IMR-90 (cell line): ENCODE data around the gene NFKBIE. TPM values are rescaled to one million over a fixed set of nuclear protein-coding genes. Genes with fewer than 3 reads are reported as not detected.

Source experiments
- ATAC-seq: fragments of 200-7000 bp; cut with Tn5 transposase; 2 replicates; pipeline ENCODE4 v1.9.1; 2020; ENCODE audit warnings: low read depth, mild to moderate bottlenecking, moderate library complexity
- BruUV-seq: library from RNA; stranded (reverse); fragments of 400-500 nt; replicated peaks from 2 replicates; lab custom pipeline; 2021; lab: Mats Ljungman, UMichigan
- CTCF ChIA-PET: fragments of 300-600 bp; formaldehyde crosslinking; extraction: SDS; loops from one replicate; lab custom pipeline; 2021; ENCODE audit warnings: antibody characterized with exemption; lab: Yijun Ruan, JAX
- POLR2A ChIA-PET: fragments of 300-600 bp; sonication (Branson Sonifier 250); formaldehyde crosslinking; loops from one replicate; lab custom pipeline; 2022; ENCODE audit warnings: antibody characterized with exemption; ENCODE audit not compliant: unreplicated experiment; lab: Charles Lee
- DNase-seq: peaks from one replicate; pipeline ENCODE4 v3.0.0; 2013
- H2AFZ ChIP-seq: replicated peaks from 2 replicates; pipeline ENCODE3; 2013; ENCODE audit warnings: low read length, mild to moderate bottlenecking; ENCODE audit not compliant: poor library complexity
- H2AK5ac ChIP-seq: 2 replicates; pipeline ENCODE4 v1.6.1; 2013; ENCODE audit warnings: low read depth, low read length, inconsistent platforms
- H2AK9ac ChIP-seq: replicated peaks from 2 replicates; pipeline ENCODE3; 2013; ENCODE audit warnings: mild to moderate bottlenecking, low read depth, low read length, moderate library complexity; ENCODE audit not compliant: poor library complexity
- H2BK120ac ChIP-seq: 2 replicates; pipeline ENCODE4 v1.6.1; 2013; ENCODE audit warnings: low read depth, low read length, inconsistent platforms
- H2BK15ac ChIP-seq: 3 replicates; pipeline ENCODE4 v1.6.1; 2013; ENCODE audit warnings: low read depth, low read length, inconsistent platforms
- H2BK20ac ChIP-seq: 2 replicates; pipeline ENCODE4 v1.6.1; 2013; ENCODE audit warnings: low read depth, mild to moderate bottlenecking, inconsistent platforms, low read length, moderate library complexity
- H2BK5ac ChIP-seq: 2 replicates; pipeline ENCODE4 v1.6.1; 2013; ENCODE audit warnings: mild to moderate bottlenecking, low read depth, low read length, inconsistent platforms; ENCODE audit not compliant: poor library complexity, severe bottlenecking
- H3K14ac ChIP-seq: replicated peaks from 2 replicates; pipeline ENCODE4 v1.6.1; 2013; ENCODE audit warnings: low read depth, low read length, inconsistent platforms
- H3K18ac ChIP-seq: 2 replicates; pipeline ENCODE4 v1.6.1; 2013; ENCODE audit warnings: low read depth, low read length, control low read depth
- H3K23ac ChIP-seq: 2 replicates; pipeline ENCODE4 v1.6.1; 2013; ENCODE audit warnings: low read depth, low read length, inconsistent platforms
- H3K27ac ChIP-seq: 2 replicates; pipeline ENCODE4 v1.5.1; 2013; ENCODE audit warnings: mild to moderate bottlenecking, control low read depth, low read length; ENCODE audit not compliant: insufficient read depth
- H3K27me3 ChIP-seq: 2 replicates; pipeline ENCODE4 v1.6.1; 2013; ENCODE audit warnings: low read length; ENCODE audit not compliant: control insufficient read depth, insufficient read depth
- H3K36me3 ChIP-seq: 2 replicates; pipeline ENCODE4 v1.6.1; 2013; ENCODE audit warnings: low read length, mixed read lengths; ENCODE audit not compliant: control insufficient read depth, insufficient read depth
- H3K4ac ChIP-seq: 2 replicates; pipeline ENCODE4 v1.6.1; 2013; ENCODE audit warnings: low read depth, low read length, inconsistent platforms
- H3K4me1 ChIP-seq: 2 replicates; pipeline ENCODE4 v1.6.1; 2013; ENCODE audit warnings: low read length, mixed read lengths; ENCODE audit not compliant: control insufficient read depth, insufficient read depth
- H3K4me2 ChIP-seq: 2 replicates; pipeline ENCODE4 v1.6.1; 2013; ENCODE audit warnings: low read depth, mild to moderate bottlenecking, control low read depth, low read length, moderate library complexity
- H3K4me3 ChIP-seq: 2 replicates; pipeline ENCODE4 v1.5.1; 2013; ENCODE audit warnings: low read depth, mild to moderate bottlenecking, control low read depth, low read length, moderate library complexity; ENCODE audit not compliant: insufficient read depth
- H3K56ac ChIP-seq: 2 replicates; pipeline ENCODE4 v1.6.1; 2013; ENCODE audit warnings: low read length, inconsistent platforms; ENCODE audit not compliant: insufficient read depth; ENCODE audit errors: extremely low read depth
- H3K79me1 ChIP-seq, 2 experiments: 2 replicates each; pipeline ENCODE4 v1.6.1; 2013; ENCODE audit warnings: low read length in 2 of 2, inconsistent platforms in 1 of 2, low read depth in 1 of 2
- H3K9ac ChIP-seq: 2 replicates; pipeline ENCODE4 v1.6.1; 2013; ENCODE audit warnings: low read depth, low read length, control low read depth
- H3K9me1 ChIP-seq: 2 replicates; pipeline ENCODE4 v1.6.1; 2013; ENCODE audit warnings: low read length, inconsistent platforms; ENCODE audit not compliant: insufficient read depth
- H3K9me3 ChIP-seq: 2 replicates; pipeline ENCODE4 v1.6.1; 2013; ENCODE audit warnings: low read length; ENCODE audit not compliant: control insufficient read depth, insufficient read depth
- H4K20me1 ChIP-seq: 2 replicates; pipeline ENCODE4 v1.6.1; 2013; ENCODE audit warnings: low read length, inconsistent platforms; ENCODE audit not compliant: insufficient read depth
- H4K5ac ChIP-seq: 2 replicates; pipeline ENCODE4 v1.6.1; 2013; ENCODE audit warnings: mild to moderate bottlenecking, low read depth, low read length, control low read depth
- H4K8ac ChIP-seq, 2 experiments: 2 replicates each; pipeline ENCODE4 v1.6.1; 2013; ENCODE audit warnings: low read depth in 2 of 2, low read length in 2 of 2, control low read depth in 1 of 2, inconsistent platforms in 1 of 2
- H4K91ac ChIP-seq: 2 replicates; pipeline ENCODE4 v1.6.1; 2013; ENCODE audit warnings: low read depth, low read length, inconsistent platforms; ENCODE audit not compliant: insufficient read depth
- CTCF ChIP-seq: conservative IDR thresholded peaks from 2 replicates; pipeline ENCODE4 v1.5.1; 2012; ENCODE audit warnings: mild to moderate bottlenecking, low read depth, low read length, improper control_type of control experiment
- FOS ChIP-seq: fragments of 150-350 bp; IDR thresholded peaks from 2 replicates; pipeline ENCODE4 v1.6.1; 2016; ENCODE audit warnings: low read depth, low read length
- MAZ ChIP-seq: IDR thresholded peaks from 2 replicates; pipeline ENCODE4 v1.6.1; 2012; ENCODE audit warnings: low read depth, mild to moderate bottlenecking, low read length, improper control_type of control experiment, moderate library complexity, borderline replicate concordance
- MXI1 ChIP-seq: IDR thresholded peaks from 2 replicates; pipeline ENCODE4 v1.6.1; 2012; ENCODE audit warnings: low read depth, mild to moderate bottlenecking, low read length, moderate library complexity, borderline replicate concordance
- NFE2L2 ChIP-seq: fragments of 150-350 bp; IDR thresholded peaks from 2 replicates; pipeline ENCODE4 v1.6.1; 2016; ENCODE audit warnings: low read depth, mild to moderate bottlenecking, low read length
- RAD21 ChIP-seq: IDR thresholded peaks from 2 replicates; pipeline ENCODE4 v1.6.1; 2012; ENCODE audit warnings: low read length, improper control_type of control experiment
- WGBS, 2 experiments: methylation state at CpG; one replicate each; pipeline versions ENCODE4 v1.1.5 to v1.1.7; 2013; ENCODE audit warnings: missing lambda C conversion rate in 2 of 2; ENCODE audit not compliant: insufficient read length in 1 of 2; ENCODE audit errors: extremely low coverage in 2 of 2; 5-methylcytosine and 5-hydroxymethylcytosine counted together
- dilution Hi-C: fragments of 300-500 bp; cut with HindIII; formaldehyde crosslinking; loops from one replicate; pipeline ENCODE4 v1.14.3; 2018; ENCODE audit warnings: low sequenced_read_pairs; ENCODE audit not compliant: unreplicated experiment
- in situ Hi-C: fragments of 300-500 bp; cut with MboI; formaldehyde crosslinking; loops from 3 replicates; pipeline ENCODE4 v1.14.3; 2019; ENCODE audit warnings: low sequenced_read_pairs, inconsistent platforms, mixed read lengths
- intact Hi-C: fragments of 100-400 bp; cut with micrococcal nuclease; formaldehyde crosslinking; loops from 2 replicates; pipeline ENCODE4 v1.10.0; 2022
- polyA plus RNA-seq, 3 experiments: library from polyadenylated mRNA; depleted of rRNA; stranded (reverse); fragments of >200 nt; gene quantifications; 2 replicates each; pipeline ENCODE4 v1.2.3, GENCODE V29; 2012; ENCODE audit warnings: low replicate concordance in 1 of 3
- total RNA-seq: library from RNA; depleted of rRNA; stranded (reverse); fragments of >200 nt; gene quantifications from 2 replicates; pipeline ENCODE4 v1.2.3, GENCODE V29; 2012
- TF ChIP-seq, protein P1 (sequence below): fragments of 150-350 bp; IDR thresholded peaks from 2 replicates; pipeline ENCODE4 v1.6.1; 2016; ENCODE audit warnings: low read depth, mild to moderate bottlenecking, low read length, moderate library complexity, borderline replicate concordance
- TF ChIP-seq, protein P2 (sequence below): fragments of 150-350 bp; IDR thresholded peaks from 2 replicates; pipeline ENCODE4 v1.6.1; 2017; ENCODE audit warnings: mild to moderate bottlenecking, antibody characterized with exemption, low read length, low read depth

The NFKBIE gene
- total and polyA plus RNA-seq, 2 of the 4 experiments (the other 2 are of a cell fraction): 7.9 to 13.0 TPM

DNA sequence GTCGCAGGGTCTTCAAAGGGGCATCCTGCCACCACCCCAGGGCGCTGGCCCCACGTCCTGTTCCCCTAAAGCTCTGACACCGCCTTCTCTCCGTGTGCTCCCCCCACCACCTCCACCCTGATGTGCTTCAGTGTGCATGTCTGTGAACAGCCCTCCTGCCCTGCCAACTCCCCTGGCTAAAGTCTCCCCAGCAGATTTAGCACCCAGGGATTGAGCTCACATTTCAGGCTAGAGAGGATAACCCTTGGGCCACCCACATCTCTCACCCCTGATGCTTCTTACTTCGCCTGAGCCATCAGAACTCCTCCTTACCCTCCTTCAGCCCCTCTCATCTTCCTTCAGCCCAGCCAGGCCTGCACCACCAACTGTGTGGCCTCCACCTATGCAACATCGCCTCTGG is 12.4 kb upstream of the NFKBIE start:
- ChIA-PET CTCF (no interaction called here), POLR2A (no interaction called here)
- ATAC-seq: no peak
- Histone ChIP-seq H3K18ac (no peak overlapping the region), H4K20me1 (no peaks in the 10 kb centered on the region; the same call in 1 of the 2 replicates), H2BK5ac (no peak overlapping the region), H3K9ac (no peak overlapping the region), H3K4me1 (no peaks in the 10 kb centered on the region), H4K91ac (no peak overlapping the region), H3K56ac (no peak overlapping the region), H2BK120ac (no peak overlapping the region), H2BK15ac (no peak overlapping the region), H2BK20ac (no peak overlapping the region), H3K9me1 (peaks cover 4% of the 10 kb centered on the region; the same call in 1 of the 2 replicates), H3K4me2 (no peak overlapping the region), H4K8ac (no peak overlapping the region), H3K27me3 (peaks cover 60% of the 10 kb centered on the region), H3K9me3 (no peaks in the 10 kb centered on the region), H3K79me1 (no peaks in the 10 kb centered on the region), H4K5ac (no peak overlapping the region), H2AFZ (no peak overlapping the region), H3K14ac (no peak overlapping the region), H2AK5ac (no peak overlapping the region), H3K4me3 (no peak overlapping the region), H3K36me3 (no peaks in the 10 kb centered on the region), H3K4ac (no peak overlapping the region), H3K23ac (no peak overlapping the region), H2AK9ac (no peak overlapping the region), H3K27ac (no peak overlapping the region)
- WGBS, 2 experiments: 89% methylated on average over 3 of the region's 7 CpGs; no CpG with 5 or more reads in 1 of the 2 experiments
- intact Hi-C loops (no loop called here), dilution Hi-C loops (no loop called here), in situ Hi-C loops (no loop called here)
- TF ChIP-seq MXI1 (no peak), RAD21 (no peak), CTCF (no peak), MAZ (no peak), NFE2L2 (no peak), FOS (no peak)
- TF ChIP-seq, protein P1, sequence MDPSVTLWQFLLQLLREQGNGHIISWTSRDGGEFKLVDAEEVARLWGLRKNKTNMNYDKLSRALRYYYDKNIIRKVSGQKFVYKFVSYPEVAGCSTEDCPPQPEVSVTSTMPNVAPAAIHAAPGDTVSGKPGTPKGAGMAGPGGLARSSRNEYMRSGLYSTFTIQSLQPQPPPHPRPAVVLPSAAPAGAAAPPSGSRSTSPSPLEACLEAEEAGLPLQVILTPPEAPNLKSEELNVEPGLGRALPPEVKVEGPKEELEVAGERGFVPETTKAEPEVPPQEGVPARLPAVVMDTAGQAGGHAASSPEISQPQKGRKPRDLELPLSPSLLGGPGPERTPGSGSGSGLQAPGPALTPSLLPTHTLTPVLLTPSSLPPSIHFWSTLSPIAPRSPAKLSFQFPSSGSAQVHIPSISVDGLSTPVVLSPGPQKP: no peak
- TF ChIP-seq, protein P2, sequence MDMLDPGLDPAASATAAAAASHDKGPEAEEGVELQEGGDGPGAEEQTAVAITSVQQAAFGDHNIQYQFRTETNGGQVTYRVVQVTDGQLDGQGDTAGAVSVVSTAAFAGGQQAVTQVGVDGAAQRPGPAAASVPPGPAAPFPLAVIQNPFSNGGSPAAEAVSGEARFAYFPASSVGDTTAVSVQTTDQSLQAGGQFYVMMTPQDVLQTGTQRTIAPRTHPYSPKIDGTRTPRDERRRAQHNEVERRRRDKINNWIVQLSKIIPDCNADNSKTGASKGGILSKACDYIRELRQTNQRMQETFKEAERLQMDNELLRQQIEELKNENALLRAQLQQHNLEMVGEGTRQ: no peak
- no peak for DNase-seq
- no TSS peak for BruUV-seq
